ENCODE data around the gene TMEM63A. TPM values are rescaled to one million over a fixed set of nuclear protein-coding genes. Genes with fewer than 3 reads are reported as not detected.

TMEM63A gene
- total RNA-seq, 4 donors from 2014 or later = 27.6 to 93.3 (median 41.5) TPM

DNA sequence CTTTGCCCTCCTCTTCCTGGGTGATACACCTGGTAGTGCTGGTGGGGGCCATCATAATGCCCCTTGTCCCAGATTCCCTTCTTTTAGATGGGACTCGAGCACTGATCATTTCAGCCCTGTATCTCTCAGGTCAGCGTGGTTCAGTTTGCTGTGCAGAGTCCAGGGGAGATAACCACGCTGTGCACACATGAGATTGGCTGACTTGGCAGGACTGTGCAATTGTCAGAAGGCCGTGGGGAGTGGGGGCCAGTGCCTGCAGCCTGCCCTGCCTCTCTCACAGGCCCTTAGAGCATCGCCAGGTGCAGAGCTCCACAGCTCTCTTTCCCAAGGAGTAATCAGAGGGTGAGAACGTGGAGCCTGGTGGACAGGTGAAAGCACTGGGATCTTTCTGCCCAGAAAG is 57.1 kb downstream of the TMEM63A start:
- DNase-seq (ENCODE audit: low spot score) (no peak), ATAC-seq (ENCODE audit: low FRiP score) (no peak)
- no peak for TF ChIP-seq CTCF (IDR thresholded peaks at IDR 0.05)

GRCh38 chr1:225824533-225824941 is 57.6 kb downstream of the TMEM63A start:
- TF ChIP-seq CTCF (IDR thresholded peaks at IDR 0.05) = no peak
- ATAC-seq (ENCODE audit: low FRiP score) (no peak), DNase-seq (ENCODE audit: low spot score) (no peak)

GRCh38 chr1:225823811-225824261 is 58.3 kb downstream of the TMEM63A start:
- DNase-seq (ENCODE audit: low spot score) (no peak), ATAC-seq (ENCODE audit: low FRiP score) (no peak)
- no peak for TF ChIP-seq CTCF (IDR thresholded peaks at IDR 0.05)

DNA sequence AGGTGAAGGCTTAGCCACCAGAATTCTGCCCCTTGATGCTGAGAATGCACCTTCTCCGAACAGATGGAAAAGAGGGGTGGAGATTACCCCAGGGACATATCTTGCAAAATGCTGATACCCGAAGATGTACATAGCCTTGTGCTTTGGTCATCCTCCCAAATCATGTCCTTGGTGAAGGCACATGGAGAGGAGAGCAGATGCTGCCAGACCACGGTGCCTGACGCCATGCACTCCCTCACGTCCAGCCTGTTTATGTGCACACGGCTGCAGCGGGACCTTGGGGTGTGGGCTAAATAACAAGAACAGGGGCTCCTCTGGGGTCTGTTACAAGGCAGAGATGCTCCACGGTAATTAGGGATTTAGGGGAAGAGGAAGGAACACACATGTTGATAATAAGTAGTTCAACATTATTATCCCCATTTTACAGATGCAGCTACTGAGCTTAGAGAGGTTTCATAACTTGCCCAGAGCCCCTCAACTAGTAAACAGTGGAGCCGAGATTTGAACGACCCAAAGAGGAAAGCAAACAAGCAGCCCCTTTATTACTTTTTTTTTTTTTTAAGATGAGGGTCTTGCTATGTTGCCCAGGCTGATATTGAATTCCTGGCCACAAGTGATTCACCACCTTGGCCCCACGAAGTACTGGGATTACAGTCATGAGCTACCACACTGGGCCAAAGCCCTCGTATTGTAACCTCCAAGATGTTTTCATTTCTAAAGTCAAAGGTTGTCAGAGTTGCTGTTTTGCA is 59.4 kb downstream of the TMEM63A start:
- ATAC-seq (ENCODE audit: low FRiP score) (no peak), DNase-seq (ENCODE audit: low spot score) (no peak)
- no peak for TF ChIP-seq CTCF (IDR thresholded peaks at IDR 0.05)

DNA sequence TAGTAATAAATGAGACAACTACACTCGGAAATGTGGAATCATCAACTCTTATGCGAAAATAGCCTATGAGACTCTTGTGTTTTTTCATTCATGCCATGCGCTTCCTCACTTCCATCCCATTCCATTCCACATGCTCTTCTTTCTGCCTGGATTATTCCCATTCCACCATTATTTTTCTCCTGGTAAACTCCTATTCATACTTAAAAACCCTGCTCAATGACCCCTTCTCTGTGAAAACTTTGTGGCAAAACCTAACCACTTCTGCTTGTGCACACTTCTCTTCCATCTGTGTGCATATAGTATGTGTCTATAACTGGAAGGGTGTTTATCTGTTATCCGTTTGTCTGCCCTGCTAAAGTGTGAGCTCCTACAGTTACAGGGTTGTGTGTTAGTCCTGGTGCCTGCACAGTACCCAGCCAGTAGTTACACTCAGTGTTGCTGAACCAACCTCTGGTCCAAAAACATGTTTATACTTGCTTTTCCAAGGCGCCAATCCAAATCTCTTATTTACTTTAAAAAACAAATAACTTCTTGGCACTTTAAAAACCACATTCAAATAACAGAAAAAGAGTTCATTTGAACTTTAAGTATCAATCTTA is 61.6 kb downstream of the TMEM63A start:
- DNase-seq (ENCODE audit: low spot score) = no peak
- no peak for TF ChIP-seq CTCF (IDR thresholded peaks at IDR 0.05)
- no peak for ATAC-seq (ENCODE audit: low FRiP score)

DNA sequence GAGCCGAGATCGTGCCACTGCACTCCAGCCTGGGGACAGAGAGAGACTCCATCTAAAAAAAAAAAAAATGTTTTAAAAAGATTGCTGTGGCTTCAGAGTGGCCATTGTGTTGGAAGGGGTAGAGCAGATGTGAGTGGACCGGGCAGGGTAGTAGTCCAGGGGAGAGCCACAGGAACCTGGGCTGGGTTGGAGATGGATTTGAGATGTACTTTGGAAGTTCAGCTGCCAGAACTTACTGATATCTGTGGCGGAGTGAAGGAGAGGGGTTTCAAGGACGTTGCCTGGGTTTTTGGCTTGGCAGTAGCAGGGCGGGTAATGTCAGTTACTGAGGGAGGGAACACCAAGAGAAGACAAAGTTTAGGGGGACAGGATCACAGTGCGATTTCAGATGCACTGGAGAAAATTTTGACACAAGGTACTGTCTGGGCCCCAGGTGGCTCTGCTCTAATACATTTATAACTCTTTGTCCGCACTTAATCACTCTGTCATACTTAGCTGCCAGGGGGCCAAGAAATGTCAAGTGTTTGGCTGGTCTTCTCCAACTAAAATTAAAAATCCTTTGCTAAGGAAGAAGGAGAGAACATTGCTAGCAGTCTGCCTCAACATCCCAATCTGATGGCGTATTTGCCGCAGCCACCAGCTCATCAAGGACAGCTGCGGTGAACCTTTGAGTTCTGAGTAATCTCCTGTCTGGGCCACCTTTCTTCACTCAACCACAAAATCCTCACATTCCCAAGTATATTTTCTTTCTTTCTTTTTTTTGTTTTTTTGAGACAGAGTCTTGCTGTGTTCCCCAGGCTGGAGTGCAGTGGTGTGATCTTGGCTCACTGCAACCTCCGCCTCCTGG is 62.6 kb downstream of the TMEM63A start:
- DNase-seq (ENCODE audit: low spot score) (no peak), ATAC-seq (ENCODE audit: low FRiP score) (no peak)
- no peak for TF ChIP-seq CTCF (IDR thresholded peaks at IDR 0.05)
